ENCODE results near the gene PPP1R12A.
A peak's percentile ranks its signal among the peaks of the same experiment; 100 is the strongest.

The PPP1R12A gene

GRCh38 chr12:79870916-79871315 is 64.0 kb downstream of the PPP1R12A start:
- Histone ChIP-seq H3K9me3 (no peaks in the 10 kb centered on the region), H3K4me1 (ENCODE audit: control insufficient read depth in 1 of 2, insufficient read depth in 1 of 2, low read depth in 1 of 2, low read length in 1 of 2) (peaks cover 44 to 55% of the 10 kb centered on the region in 2 experiments), H3K27me3 (no peaks in the 10 kb centered on the region), H3K27ac (peak overlapping the region; percentile 73), H3K36me3 (peaks cover 21% of the 10 kb centered on the region), H3K4me3 (ENCODE audit: low read depth in 1 of 2, low read length in 1 of 2) (peak overlapping the region in 1 of 2 experiments; percentile 22)
- TF ChIP-seq CTCF (IDR thresholded peaks at IDR 0.05) = no peak

GRCh38 chr12:79859646-79860045 is 75.3 kb downstream of the PPP1R12A start:
- peaks cover 8% of the 10 kb centered on the region for H3K36me3 ChIP-seq
- no peak overlapping the region for H3K4me3 ChIP-seq (ENCODE audit: low read depth in 1 of 2, low read length in 1 of 2)
- no peaks in the 10 kb centered on the region for H3K27me3 ChIP-seq
- peaks cover 26 to 36% of the 10 kb centered on the region in 2 experiments for H3K4me1 ChIP-seq (ENCODE audit: control insufficient read depth in 1 of 2, insufficient read depth in 1 of 2, low read depth in 1 of 2, low read length in 1 of 2)
- no peaks in the 10 kb centered on the region for H3K9me3 ChIP-seq
- H3K27ac ChIP-seq = peak overlapping the region; percentile 42
- no peak for TF ChIP-seq CTCF (IDR thresholded peaks at IDR 0.05)

- Histone ChIP-seq H3K4me1 (ENCODE audit: control insufficient read depth in 1 of 2, insufficient read depth in 1 of 2, low read depth in 1 of 2, low read length in 1 of 2) (peaks cover 26 to 36% of the 10 kb centered on the region in 2 experiments), H3K27ac (peak overlapping the region; percentile 44), H3K27me3 (no peaks in the 10 kb centered on the region), H3K4me3 (ENCODE audit: low read depth in 1 of 2, low read length in 1 of 2) (no peak overlapping the region), H3K9me3 (no peaks in the 10 kb centered on the region), H3K36me3 (peaks cover 8% of the 10 kb centered on the region)
- no peak for TF ChIP-seq CTCF (IDR thresholded peaks at IDR 0.05)
These were observed 76.4 kb downstream of the PPP1R12A start for GRCh38 chr12:79858518-79858917.

- Histone ChIP-seq H3K27ac (no peak overlapping the region), H3K4me1 (ENCODE audit: control insufficient read depth in 1 of 2, insufficient read depth in 1 of 2, low read depth in 1 of 2, low read length in 1 of 2) (peaks cover 26 to 36% of the 10 kb centered on the region in 2 experiments), H3K9me3 (no peaks in the 10 kb centered on the region), H3K36me3 (peaks cover 8% of the 10 kb centered on the region), H3K4me3 (ENCODE audit: low read depth in 1 of 2, low read length in 1 of 2) (no peak overlapping the region), H3K27me3 (no peaks in the 10 kb centered on the region)
- no peak for TF ChIP-seq CTCF (IDR thresholded peaks at IDR 0.05)
These were observed 77.2 kb downstream of the PPP1R12A start for GRCh38 chr12:79857675-79858074.

- no peak overlapping the region for H3K4me3 ChIP-seq (ENCODE audit: low read depth in 1 of 2, low read length in 1 of 2)
- H3K9me3 ChIP-seq = no peaks in the 10 kb centered on the region
- H3K4me1 ChIP-seq (ENCODE audit: control insufficient read depth in 1 of 2, insufficient read depth in 1 of 2, low read depth in 1 of 2, low read length in 1 of 2) = peaks cover 17 to 35% of the 10 kb centered on the region in 2 experiments
- no peaks in the 10 kb centered on the region for H3K36me3 ChIP-seq
- TF ChIP-seq CTCF (IDR thresholded peaks at IDR 0.05) = no peak
- no peaks in the 10 kb centered on the region for H3K27me3 ChIP-seq
- H3K27ac ChIP-seq = peak overlapping the region; percentile 46
These were observed 84.1 kb downstream of the PPP1R12A start for GRCh38 chr12:79850610-79851299.
